Measurements from ENCODE around the gene GLIS1.

- no peak for TF ChIP-seq POLR2A (IDR thresholded peaks at IDR 0.05; ENCODE audit: low read depth, low read length)
- TF ChIP-seq, protein P1, sequence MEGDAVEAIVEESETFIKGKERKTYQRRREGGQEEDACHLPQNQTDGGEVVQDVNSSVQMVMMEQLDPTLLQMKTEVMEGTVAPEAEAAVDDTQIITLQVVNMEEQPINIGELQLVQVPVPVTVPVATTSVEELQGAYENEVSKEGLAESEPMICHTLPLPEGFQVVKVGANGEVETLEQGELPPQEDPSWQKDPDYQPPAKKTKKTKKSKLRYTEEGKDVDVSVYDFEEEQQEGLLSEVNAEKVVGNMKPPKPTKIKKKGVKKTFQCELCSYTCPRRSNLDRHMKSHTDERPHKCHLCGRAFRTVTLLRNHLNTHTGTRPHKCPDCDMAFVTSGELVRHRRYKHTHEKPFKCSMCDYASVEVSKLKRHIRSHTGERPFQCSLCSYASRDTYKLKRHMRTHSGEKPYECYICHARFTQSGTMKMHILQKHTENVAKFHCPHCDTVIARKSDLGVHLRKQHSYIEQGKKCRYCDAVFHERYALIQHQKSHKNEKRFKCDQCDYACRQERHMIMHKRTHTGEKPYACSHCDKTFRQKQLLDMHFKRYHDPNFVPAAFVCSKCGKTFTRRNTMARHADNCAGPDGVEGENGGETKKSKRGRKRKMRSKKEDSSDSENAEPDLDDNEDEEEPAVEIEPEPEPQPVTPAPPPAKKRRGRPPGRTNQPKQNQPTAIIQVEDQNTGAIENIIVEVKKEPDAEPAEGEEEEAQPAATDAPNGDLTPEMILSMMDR (IDR thresholded peaks at IDR 0.05 in 2 of 3, conservative IDR thresholded peaks at IDR 0.05 in 1 of 3; ENCODE audit: control insufficient read depth in 2 of 3, extremely low read depth in 1 of 3, insufficient read depth in 1 of 3, low read depth in 3 of 3, low read length in 3 of 3), result no peak
- TF ChIP-seq, protein P2, sequence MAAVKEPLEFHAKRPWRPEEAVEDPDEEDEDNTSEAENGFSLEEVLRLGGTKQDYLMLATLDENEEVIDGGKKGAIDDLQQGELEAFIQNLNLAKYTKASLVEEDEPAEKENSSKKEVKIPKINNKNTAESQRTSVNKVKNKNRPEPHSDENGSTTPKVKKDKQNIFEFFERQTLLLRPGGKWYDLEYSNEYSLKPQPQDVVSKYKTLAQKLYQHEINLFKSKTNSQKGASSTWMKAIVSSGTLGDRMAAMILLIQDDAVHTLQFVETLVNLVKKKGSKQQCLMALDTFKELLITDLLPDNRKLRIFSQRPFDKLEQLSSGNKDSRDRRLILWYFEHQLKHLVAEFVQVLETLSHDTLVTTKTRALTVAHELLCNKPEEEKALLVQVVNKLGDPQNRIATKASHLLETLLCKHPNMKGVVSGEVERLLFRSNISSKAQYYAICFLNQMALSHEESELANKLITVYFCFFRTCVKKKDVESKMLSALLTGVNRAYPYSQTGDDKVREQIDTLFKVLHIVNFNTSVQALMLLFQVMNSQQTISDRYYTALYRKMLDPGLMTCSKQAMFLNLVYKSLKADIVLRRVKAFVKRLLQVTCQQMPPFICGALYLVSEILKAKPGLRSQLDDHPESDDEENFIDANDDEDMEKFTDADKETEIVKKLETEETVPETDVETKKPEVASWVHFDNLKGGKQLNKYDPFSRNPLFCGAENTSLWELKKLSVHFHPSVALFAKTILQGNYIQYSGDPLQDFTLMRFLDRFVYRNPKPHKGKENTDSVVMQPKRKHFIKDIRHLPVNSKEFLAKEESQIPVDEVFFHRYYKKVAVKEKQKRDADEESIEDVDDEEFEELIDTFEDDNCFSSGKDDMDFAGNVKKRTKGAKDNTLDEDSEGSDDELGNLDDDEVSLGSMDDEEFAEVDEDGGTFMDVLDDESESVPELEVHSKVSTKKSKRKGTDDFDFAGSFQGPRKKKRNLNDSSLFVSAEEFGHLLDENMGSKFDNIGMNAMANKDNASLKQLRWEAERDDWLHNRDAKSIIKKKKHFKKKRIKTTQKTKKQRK (IDR thresholded peaks at IDR 0.05; ENCODE audit: low read depth, low read length), result no peak
- no peak for TF ChIP-seq SP1 (IDR thresholded peaks at IDR 0.05; ENCODE audit: low read depth, low read length)
- no peak for TF ChIP-seq SRF (IDR thresholded peaks at IDR 0.05; ENCODE audit: low read depth in 2 of 2, low read length in 2 of 2)
- TF ChIP-seq TBL1XR1 (IDR thresholded peaks at IDR 0.05; ENCODE audit: low read depth, low read length), result no peak
- no peak for TF ChIP-seq EP300 (IDR thresholded peaks at IDR 0.05; ENCODE audit: borderline replicate concordance in 1 of 2, control insufficient read depth in 1 of 2, low read depth in 2 of 2, low read length in 2 of 2)
- TF ChIP-seq SIX5 (IDR thresholded peaks at IDR 0.05; ENCODE audit: low read depth, low read length, severe bottlenecking), result no peak
- TF ChIP-seq CEBPB (IDR thresholded peaks at IDR 0.05; ENCODE audit: borderline replicate concordance in 1 of 2, low read depth in 2 of 2, low read length in 2 of 2), result no peak
- TF ChIP-seq WRNIP1 (IDR thresholded peaks at IDR 0.05; ENCODE audit: borderline replicate concordance, low read depth, low read length), result no peak
- TF ChIP-seq MAX (IDR thresholded peaks at IDR 0.05; ENCODE audit: low read depth, low read length), result no peak
- no peak for TF ChIP-seq EZH2 (IDR thresholded peaks at IDR 0.05; ENCODE audit: borderline replicate concordance, control insufficient read depth, low read depth, low read length)
- TF ChIP-seq BACH1 (IDR thresholded peaks at IDR 0.05; ENCODE audit: borderline replicate concordance), result no peak
- no peak for TF ChIP-seq BHLHE40 (IDR thresholded peaks at IDR 0.05; ENCODE audit: borderline replicate concordance in 1 of 2, low read depth in 2 of 2, low read length in 1 of 2)
Observed at GRCh38 chr1:53691326-53691725, 47.6 kb downstream of the GLIS1 start.

Measured in GM12878 (cell line).